ENCODE results near the gene MSANTD1. TPM values are rescaled to one million over a fixed set of nuclear protein-coding genes. Genes with fewer than 3 reads are reported as not detected.

MSANTD1 gene
- total and polyA plus RNA-seq, 4 donors: 0.33 to 3.5 (median 1.9) TPM; not detected in 1

DNA sequence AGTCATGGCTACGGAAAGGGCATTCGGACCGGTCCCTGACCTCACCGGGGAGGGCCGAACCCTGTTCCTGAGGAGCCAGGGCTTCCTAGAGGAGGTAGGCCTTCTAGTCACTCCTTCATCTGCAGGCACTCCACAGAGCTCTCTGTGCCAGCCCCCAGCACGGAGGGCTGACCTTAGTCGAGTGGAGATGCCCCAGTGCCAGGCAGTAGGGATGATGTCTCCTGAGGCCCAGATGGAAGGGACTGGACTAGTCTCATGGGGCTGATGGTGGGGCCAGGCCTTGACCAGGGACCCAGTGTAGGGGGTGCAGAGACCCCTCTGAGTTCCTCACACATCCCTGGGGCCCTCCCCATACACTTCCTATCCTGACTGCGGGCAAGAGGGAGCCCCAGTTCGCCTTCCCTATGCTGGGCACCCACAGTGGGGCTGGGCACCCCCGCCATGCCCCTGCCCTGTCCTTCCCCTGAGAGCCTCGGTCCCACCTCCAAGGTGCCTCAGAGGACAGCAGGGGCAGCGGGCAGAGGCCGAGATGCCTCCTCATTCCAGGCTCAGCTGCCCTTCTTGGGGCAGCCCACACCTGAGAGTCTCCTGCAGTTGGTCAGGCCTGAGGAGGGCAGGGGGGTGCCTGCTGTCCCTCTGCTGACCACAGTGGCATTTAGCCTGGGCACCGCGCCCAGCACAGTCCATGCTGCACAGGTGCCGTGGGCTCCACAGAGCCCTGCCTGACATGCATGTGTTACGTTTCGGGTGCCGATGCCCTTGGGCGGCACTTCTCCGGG, 1.4 kb upstream of the MSANTD1 start:
- intact Hi-C loops (cut with DNase I): no loop called here

DNA sequence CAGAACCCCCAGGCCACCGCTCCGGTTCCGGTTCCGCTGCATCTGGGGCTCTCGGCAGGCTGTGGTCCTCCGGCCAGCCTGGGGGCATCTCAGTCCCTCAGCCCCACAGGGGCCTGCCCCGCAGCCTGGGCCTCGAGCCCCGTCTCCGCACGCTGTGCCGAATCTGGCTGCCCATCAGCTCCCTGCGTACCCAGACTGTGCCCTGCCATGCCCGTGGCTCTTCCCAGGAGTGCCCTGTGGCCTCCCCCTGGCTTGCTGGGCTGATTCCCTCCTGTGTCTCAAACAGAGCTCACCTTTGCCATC, 830 bp upstream of the MSANTD1 start:
- no peaks in the 10 kb centered on the region for H3K36me3 ChIP-seq (ENCODE audit: control insufficient read depth in 1 of 2, insufficient read depth in 2 of 2, low read length in 1 of 2)
- 96 to 97% methylated on average over 13 to 14 of the region's 14 CpGs for WGBS, 2 donors
- ATAC-seq (ENCODE audit: low FRiP score): no peak

More for the DNA sequence above, 1.4 kb upstream of the MSANTD1 start:
- H3K36me3 ChIP-seq (ENCODE audit: control insufficient read depth in 1 of 2, insufficient read depth in 2 of 2, low read length in 1 of 2): no peaks in the 10 kb centered on the region
- H3K9me3 ChIP-seq (ENCODE audit: control insufficient read depth, low read length): no peaks in the 10 kb centered on the region
- 87 to 92% methylated on average over 19 to 21 of the region's 21 CpGs for WGBS, 2 donors
- H3K4me1 ChIP-seq (ENCODE audit: control insufficient read depth in 1 of 2, insufficient read depth in 2 of 2, low read length in 2 of 2): no peaks in the 10 kb centered on the region
- no peaks in the 10 kb centered on the region for H3K27me3 ChIP-seq (ENCODE audit: control insufficient read depth in 1 of 2, insufficient read depth in 2 of 2, low read length in 1 of 2)
- no peak overlapping the region for H3K4me3 ChIP-seq (ENCODE audit: low read length in 2 of 2)
- ATAC-seq (ENCODE audit: low FRiP score) (no peak), DNase-seq (no peak)
- H3K27ac ChIP-seq (ENCODE audit: low read depth in 1 of 2, low read length in 2 of 2): no peak overlapping the region

DNA sequence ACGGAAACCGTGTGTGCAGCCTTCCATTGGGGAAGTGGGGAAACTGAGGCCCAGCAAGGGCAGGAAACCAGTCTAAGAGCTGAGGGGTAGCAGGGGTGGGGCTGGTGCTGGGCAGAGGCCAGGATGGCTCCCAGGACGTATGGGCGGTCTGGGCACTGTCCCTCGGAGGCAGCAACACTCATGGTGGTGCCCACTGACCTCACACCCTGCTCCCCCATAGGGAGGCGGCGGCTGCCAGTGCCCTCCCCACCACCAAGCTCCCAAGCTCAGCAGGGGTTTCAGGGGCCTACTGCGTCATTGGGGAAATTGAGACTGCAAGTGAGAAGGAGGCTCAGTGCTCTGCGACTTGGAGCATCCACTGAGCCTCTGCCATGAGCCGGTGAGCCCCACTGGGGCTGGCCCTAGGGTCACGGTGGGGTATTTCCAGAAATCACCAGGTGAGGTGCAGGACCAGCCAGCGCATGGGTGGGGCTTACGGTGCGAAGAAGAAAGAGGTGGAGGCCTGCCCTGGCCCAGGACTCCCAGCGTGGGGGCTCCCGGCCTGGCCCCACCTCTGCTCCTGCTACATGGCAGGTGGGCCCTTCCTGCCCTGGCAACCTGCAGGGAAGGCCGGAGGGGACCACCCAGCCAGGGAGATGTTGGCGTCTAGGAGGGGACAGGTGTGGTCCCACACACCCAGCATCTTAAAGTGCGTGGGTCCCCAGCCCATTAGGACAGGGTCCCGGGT, 915 bp downstream of the MSANTD1 start:
- Histone ChIP-seq H3K27me3 (ENCODE audit: control insufficient read depth in 1 of 2, insufficient read depth in 2 of 2, low read length in 1 of 2) (no peaks in the 10 kb centered on the region), H3K27ac (ENCODE audit: low read depth in 1 of 2, low read length in 2 of 2) (no peak overlapping the region), H3K4me3 (ENCODE audit: low read length in 2 of 2) (no peak overlapping the region), H3K9me3 (ENCODE audit: control insufficient read depth, low read length) (no peaks in the 10 kb centered on the region), H3K4me1 (ENCODE audit: control insufficient read depth in 1 of 2, insufficient read depth in 2 of 2, low read length in 2 of 2) (no peaks in the 10 kb centered on the region), H3K36me3 (ENCODE audit: control insufficient read depth in 1 of 2, insufficient read depth in 2 of 2, low read length in 1 of 2) (no peaks in the 10 kb centered on the region)
- 87 to 95% methylated on average over 20 of the region's 20 CpGs for WGBS, 2 donors
- intact Hi-C loops (cut with DNase I): no loop called here
- peak in 1 of 2 donors; percentile 35 for DNase-seq
- ATAC-seq (ENCODE audit: low FRiP score): no peak

More for the DNA sequence above, 830 bp upstream of the MSANTD1 start:
- H3K27ac ChIP-seq (ENCODE audit: low read depth in 1 of 2, low read length in 2 of 2): no peak overlapping the region
- no peaks in the 10 kb centered on the region for H3K4me1 ChIP-seq (ENCODE audit: control insufficient read depth in 1 of 2, insufficient read depth in 2 of 2, low read length in 2 of 2)
- no peak for DNase-seq
- H3K9me3 ChIP-seq (ENCODE audit: control insufficient read depth, low read length): no peaks in the 10 kb centered on the region
- H3K4me3 ChIP-seq (ENCODE audit: low read length in 2 of 2): no peak overlapping the region
- intact Hi-C loops (cut with DNase I): no loop called here
- no peaks in the 10 kb centered on the region for H3K27me3 ChIP-seq (ENCODE audit: control insufficient read depth in 1 of 2, insufficient read depth in 2 of 2, low read length in 1 of 2)

DNA sequence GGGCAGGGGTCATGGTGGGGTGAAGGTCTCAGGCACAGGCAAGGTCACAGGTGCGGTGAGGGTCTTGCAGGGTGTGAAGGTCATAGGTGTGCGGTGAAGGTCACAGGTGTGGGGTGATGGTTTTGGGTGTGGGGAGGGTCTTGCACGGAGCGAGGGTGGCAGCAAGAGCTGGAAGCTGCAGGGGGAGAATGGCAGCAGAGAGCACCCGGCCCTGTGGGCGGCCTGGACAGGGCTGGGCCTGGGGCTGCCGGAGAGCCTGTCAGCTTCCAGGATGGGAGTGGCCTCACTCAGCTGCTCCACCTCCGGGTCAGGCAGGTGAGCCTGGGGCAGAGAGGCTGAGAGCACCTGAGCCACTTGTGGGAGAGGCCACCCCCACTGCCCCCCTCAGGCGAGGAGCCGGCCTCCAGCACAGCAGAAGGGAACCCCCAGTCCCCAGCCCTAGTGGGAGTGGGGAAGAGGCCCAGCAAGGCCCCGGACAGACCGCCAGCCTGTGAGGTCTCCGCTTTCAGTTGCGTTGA, 1.5 kb downstream of the MSANTD1 start:
- no peaks in the 10 kb centered on the region for H3K9me3 ChIP-seq (ENCODE audit: control insufficient read depth, low read length)
- no peaks in the 10 kb centered on the region for H3K4me1 ChIP-seq (ENCODE audit: control insufficient read depth in 1 of 2, insufficient read depth in 2 of 2, low read length in 2 of 2)
- DNase-seq (peak; percentile 36 to 43), ATAC-seq (ENCODE audit: low FRiP score) (no peak)
- no peak overlapping the region for H3K27ac ChIP-seq (ENCODE audit: low read depth in 1 of 2, low read length in 2 of 2)
- WGBS, 2 donors: 83 to 92% methylated on average over 14 of the region's 14 CpGs
- H3K4me3 ChIP-seq (ENCODE audit: low read length in 2 of 2): no peak overlapping the region
- intact Hi-C loops (cut with DNase I): no loop called here
- no peaks in the 10 kb centered on the region for H3K27me3 ChIP-seq (ENCODE audit: control insufficient read depth in 1 of 2, insufficient read depth in 2 of 2, low read length in 1 of 2)
- no peaks in the 10 kb centered on the region for H3K36me3 ChIP-seq (ENCODE audit: control insufficient read depth in 1 of 2, insufficient read depth in 2 of 2, low read length in 1 of 2)

DNA sequence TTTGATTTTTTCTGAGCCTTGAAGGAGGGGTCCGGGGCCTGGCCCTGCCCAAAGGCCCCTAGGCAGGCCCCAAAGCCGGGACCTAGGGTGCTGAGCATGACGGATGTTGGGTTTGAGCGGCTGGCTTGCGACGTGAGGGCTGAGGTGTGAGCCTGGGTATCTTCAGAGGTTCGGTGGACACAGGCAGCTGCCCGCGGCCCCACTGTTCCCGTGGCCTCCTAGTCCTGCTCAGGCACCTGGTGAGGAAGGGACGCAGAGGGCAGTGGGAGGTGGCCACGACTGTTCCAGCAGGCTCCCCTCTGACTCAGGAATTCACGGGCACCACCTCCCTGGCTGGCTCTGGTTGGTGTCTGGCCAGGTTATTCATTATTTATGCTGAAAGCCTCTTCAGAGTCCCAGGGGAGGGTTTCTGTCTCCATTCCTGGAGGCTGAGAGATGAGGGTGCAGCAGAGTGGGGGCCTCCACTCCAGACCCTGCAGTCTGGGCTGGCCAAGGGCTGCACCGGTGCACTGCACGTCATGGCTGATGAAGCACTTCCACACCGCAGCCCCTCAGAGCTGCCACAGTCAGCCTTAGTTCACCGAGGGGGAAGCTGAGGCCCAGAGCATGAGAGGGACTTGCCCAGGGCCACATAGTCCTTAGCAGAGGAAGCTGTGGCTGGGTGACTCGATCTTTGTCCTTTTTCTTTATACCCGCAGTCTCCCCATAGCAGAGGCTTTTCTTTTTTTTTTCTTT, 2.2 kb downstream of the MSANTD1 start:
- Histone ChIP-seq H3K36me3 (ENCODE audit: control insufficient read depth in 1 of 2, insufficient read depth in 2 of 2, low read length in 1 of 2) (no peaks in the 10 kb centered on the region), H3K27ac (ENCODE audit: low read depth in 1 of 2, low read length in 2 of 2) (no peak overlapping the region), H3K4me1 (ENCODE audit: control insufficient read depth in 1 of 2, insufficient read depth in 2 of 2, low read length in 2 of 2) (no peaks in the 10 kb centered on the region), H3K9me3 (ENCODE audit: control insufficient read depth, low read length) (no peaks in the 10 kb centered on the region), H3K27me3 (ENCODE audit: control insufficient read depth in 1 of 2, insufficient read depth in 2 of 2, low read length in 1 of 2) (no peaks in the 10 kb centered on the region), H3K4me3 (ENCODE audit: low read length in 2 of 2) (no peak overlapping the region)
- 89 to 91% methylated on average over 19 of the region's 19 CpGs for WGBS, 2 donors
- DNase-seq (peak; percentile 43 to 55), ATAC-seq (ENCODE audit: low FRiP score) (no peak)
- intact Hi-C loops (cut with DNase I): no loop called here

DNA sequence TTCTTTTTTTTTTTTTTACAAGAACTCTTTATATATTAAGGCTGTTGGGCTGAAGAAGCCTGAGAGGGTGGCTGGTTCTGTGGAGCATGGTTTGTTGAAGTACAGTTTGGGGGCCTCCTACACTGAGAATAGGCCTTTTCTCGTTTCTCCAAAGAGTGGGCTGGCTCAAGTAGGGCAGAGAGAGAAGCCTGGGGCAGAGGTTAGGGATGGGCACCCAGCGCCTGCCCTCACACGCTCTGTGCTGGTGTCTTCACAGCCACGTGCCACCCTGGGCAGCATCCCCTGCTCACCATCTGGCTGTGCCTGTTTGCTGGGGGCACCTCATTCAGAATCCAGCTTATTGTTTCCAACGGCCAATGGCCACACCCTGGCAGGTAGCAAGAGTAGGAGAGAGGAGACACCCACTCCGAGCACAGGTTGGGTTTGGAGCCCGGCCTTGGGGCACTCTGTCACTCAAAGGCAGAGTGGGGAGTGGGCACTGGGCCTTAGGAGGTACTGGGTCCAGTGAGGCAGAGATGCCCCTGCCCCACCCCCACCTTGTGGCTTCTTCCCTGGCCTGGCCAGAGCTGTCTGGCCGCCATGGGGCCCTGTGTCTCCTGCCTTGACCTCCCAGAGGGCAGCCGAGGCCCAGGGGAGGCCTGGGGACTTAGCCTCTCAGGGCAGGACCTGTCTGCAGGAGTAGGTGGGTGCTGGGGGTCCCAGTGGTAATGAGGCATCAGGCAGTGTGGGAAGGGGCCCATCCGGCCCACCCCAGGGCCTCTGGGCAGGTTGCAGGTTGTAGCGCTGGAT, 2.9 kb downstream of the MSANTD1 start:
- ATAC-seq (ENCODE audit: low FRiP score) (no peak), DNase-seq (peak; percentile 30 to 44)
- H3K27ac ChIP-seq (ENCODE audit: low read depth in 1 of 2, low read length in 2 of 2): no peak overlapping the region
- 96 to 97% methylated on average over 11 of the region's 11 CpGs for WGBS, 2 donors
- H3K4me1 ChIP-seq (ENCODE audit: control insufficient read depth in 1 of 2, insufficient read depth in 2 of 2, low read length in 2 of 2): no peaks in the 10 kb centered on the region
- intact Hi-C loops (cut with DNase I): no loop called here
- H3K27me3 ChIP-seq (ENCODE audit: control insufficient read depth in 1 of 2, insufficient read depth in 2 of 2, low read length in 1 of 2): no peaks in the 10 kb centered on the region
- no peak overlapping the region for H3K4me3 ChIP-seq (ENCODE audit: low read length in 2 of 2)
- no peaks in the 10 kb centered on the region for H3K9me3 ChIP-seq (ENCODE audit: control insufficient read depth, low read length)
- H3K36me3 ChIP-seq (ENCODE audit: control insufficient read depth in 1 of 2, insufficient read depth in 2 of 2, low read length in 1 of 2): no peaks in the 10 kb centered on the region

DNA sequence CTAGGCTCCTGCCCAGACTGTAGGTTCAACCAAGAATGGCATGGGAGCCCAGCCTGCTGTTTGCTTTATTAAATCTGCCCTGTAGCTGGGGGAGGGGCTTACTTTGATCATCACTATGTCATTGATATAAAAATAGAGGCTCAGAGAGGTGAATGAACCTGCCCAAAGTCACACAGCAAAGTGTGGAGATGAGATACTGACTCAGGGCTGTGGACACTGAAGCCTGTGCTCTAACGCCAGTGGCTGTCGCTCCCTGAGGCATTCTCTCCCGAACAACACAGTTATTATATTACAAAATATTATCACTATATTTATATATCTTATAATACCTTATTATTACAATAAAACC, 3.5 kb downstream of the MSANTD1 start:
- WGBS, 2 donors: 96 to 97% methylated on average over 3 of the region's 3 CpGs
- intact Hi-C loops (cut with DNase I): no loop called here

More for the DNA sequence above, 3.5 kb downstream of the MSANTD1 start:
- H3K4me3 ChIP-seq (ENCODE audit: low read length in 2 of 2): no peak overlapping the region
- DNase-seq (no peak), ATAC-seq (ENCODE audit: low FRiP score) (no peak)
- H3K27ac ChIP-seq (ENCODE audit: low read depth in 1 of 2, low read length in 2 of 2): no peak overlapping the region
- H3K27me3 ChIP-seq (ENCODE audit: control insufficient read depth in 1 of 2, insufficient read depth in 2 of 2, low read length in 1 of 2): no peaks in the 10 kb centered on the region
- no peaks in the 10 kb centered on the region for H3K9me3 ChIP-seq (ENCODE audit: control insufficient read depth, low read length)
- no peaks in the 10 kb centered on the region for H3K4me1 ChIP-seq (ENCODE audit: control insufficient read depth in 1 of 2, insufficient read depth in 2 of 2, low read length in 2 of 2)
- no peaks in the 10 kb centered on the region for H3K36me3 ChIP-seq (ENCODE audit: control insufficient read depth in 1 of 2, insufficient read depth in 2 of 2, low read length in 1 of 2)
